Measurements from ENCODE around the gene MGAT1. TPM values are rescaled to one million over a fixed set of nuclear protein-coding genes. Genes with fewer than 3 reads are reported as not detected.
"Not testable (repeated sequence)": the region's sequence is repeated elsewhere in the genome, so short reads cannot be mapped to it uniquely, and the experiment has no call there.

Gene MGAT1
- total and polyA plus RNA-seq, 2 experiments from 2014 or later: 23.7 to 81.4 TPM

- TF ChIP-seq ZNF462 (CRISPR knock-in tag; IDR thresholded peaks at IDR 0.05): no peak
- no peak for TF ChIP-seq ZNF331 (CRISPR knock-in tag; IDR thresholded peaks at IDR 0.05; ENCODE audit: low read depth)
- TF ChIP-seq ZNF114 (CRISPR knock-in tag; IDR thresholded peaks at IDR 0.05): no peak
- TF ChIP-seq CTCF (conservative IDR thresholded peaks at IDR 0.05; ENCODE audit: low read depth in 2 of 2): no peak
- no peak for TF ChIP-seq EZH2 (IDR thresholded peaks at IDR 0.05; ENCODE audit: low read depth, unreplicated experiment)
- no peak for TF ChIP-seq STAT1 (IDR thresholded peaks at IDR 0.05; ENCODE audit: unreplicated experiment)
- no peak for TF ChIP-seq NANOG (IDR thresholded peaks at IDR 0.05; ENCODE audit: borderline replicate concordance)
Measured at GRCh38 chr5:180742727-180743126, 59.9 kb downstream of the MGAT1 start (continued).

GRCh38 chr5:180740953-180741352 lies 61.7 kb downstream of the MGAT1 start:
- H3K4me2 ChIP-seq; H3K36me3 Mint-ChIP-seq (ENCODE audit: low read depth); H3K27me3 ChIP-seq (ENCODE audit: insufficient read depth); H3K9me2 ChIP-seq (ENCODE audit: insufficient read depth); H3K4me3 Mint-ChIP-seq; ATAC-seq; H3K79me2 ChIP-seq (replicated peaks; ENCODE audit: insufficient read depth); H3K4me3 ChIP-seq; H3K4me1 Mint-ChIP-seq; H3K27me3 Mint-ChIP-seq (ENCODE audit: insufficient read depth, low read depth, poor library complexity); H4K20me1 ChIP-seq (replicated peaks; ENCODE audit: insufficient read depth); H2AFZ ChIP-seq; H3K36me3 ChIP-seq (ENCODE audit: insufficient read depth); DNase-seq (ENCODE audit: low spot score); H3K4me1 ChIP-seq (ENCODE audit: insufficient read depth); H3F3A ChIP-seq (replicated peaks; ENCODE audit: low read depth); H3K27ac Mint-ChIP-seq; H3K27ac ChIP-seq (ENCODE audit: low read depth); H3K9me3 Mint-ChIP-seq: not testable (repeated sequence)
